Measurements from ENCODE around the gene EFTUD2. TPM values are rescaled to one million over a fixed set of nuclear protein-coding genes. Genes with fewer than 3 reads are reported as not detected.

EFTUD2 gene
- polyA plus RNA-seq, 3 donors: 124 to 134 (median 133) TPM

DNA sequence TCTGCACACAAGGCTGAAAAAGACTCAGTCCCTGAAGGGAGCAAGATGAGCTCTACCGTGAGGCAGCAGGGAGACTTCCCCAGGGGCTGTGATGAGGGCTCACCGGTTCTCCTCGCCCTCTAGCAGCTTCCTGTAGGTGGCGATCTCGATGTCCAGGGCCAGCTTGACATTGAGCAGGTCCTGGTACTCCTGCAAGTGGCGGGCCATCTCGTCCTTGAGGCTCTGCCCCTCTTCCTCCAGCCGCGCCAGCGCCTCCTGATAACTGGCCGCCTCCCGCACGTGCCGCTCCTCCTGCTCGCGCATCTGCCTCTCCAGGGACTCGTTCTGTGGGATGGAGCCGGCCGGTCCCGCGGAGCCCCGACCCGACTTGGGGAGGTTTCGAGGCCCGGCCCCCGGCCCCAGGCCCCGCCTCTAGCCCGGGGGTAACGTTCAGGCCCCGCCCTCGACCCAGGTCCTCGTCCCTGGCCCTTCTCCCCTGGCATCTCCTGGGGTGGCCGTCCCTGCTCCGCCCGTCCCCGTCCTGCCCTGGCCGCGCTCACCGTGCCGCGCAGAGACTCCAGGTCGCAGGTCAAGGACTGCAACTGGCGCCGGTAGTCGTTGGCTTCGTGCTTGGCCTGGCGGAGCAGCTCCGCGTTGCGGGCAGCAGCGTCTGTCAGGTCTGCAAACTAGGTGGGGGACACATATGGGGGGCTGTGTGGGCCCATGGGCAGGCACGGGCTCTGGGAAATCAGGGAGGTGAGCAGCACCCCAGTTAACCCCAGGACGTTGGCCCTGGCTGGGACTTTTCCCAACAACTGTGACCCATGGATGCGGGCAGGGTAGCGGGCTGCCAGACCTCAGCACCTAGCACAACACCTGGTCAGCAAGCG lies 12.1 kb upstream of the EFTUD2 start:
- peak in 1 of 3 donors; percentile 23 for DNase-seq (ENCODE audit: low read depth in 3 of 3, low spot score in 2 of 3)

DNA sequence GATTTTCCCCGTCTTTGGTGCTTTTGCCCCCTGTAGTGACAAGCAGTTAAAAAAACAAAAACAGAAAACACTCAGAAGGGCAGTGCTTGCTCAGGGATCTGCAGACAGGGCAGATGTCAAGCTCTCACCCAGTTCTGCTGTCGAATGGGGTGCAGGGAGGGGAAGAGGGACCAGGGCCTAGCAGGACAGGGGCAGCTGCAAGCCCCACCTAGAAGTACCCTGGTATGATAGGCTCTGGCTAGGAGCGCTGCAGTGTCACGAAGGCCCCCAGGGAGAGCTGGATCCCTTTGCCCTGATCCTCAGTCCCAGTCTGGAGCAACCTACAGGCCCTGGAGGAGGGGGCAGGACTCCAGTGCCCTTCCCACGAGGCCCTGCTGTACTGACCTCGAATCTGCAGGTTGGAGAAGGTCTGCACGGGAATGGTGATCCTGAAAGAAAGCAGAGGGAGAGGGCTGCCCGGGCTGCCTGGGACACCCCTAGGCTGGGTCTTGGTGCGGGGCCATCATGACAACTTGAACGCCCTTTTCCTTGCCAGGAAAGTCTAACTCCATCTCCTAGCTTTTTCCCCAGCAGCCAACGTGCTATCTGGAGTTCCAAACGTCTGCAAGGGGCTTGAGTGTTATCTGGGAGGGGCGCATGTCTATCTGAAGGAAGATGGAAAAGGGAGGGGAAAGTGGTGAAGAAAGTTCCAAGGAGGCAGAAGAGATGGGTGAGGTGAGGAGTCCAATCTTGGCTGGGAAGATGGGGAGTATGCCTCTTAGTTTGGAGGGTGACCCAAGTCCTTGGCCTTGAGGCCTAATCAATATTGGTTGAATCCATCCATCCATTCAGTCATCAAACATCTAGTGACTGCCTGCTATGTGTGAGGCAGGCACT lies 11.2 kb upstream of the EFTUD2 start:
- no peak for DNase-seq (ENCODE audit: low read depth in 3 of 3, low spot score in 2 of 3)

DNA sequence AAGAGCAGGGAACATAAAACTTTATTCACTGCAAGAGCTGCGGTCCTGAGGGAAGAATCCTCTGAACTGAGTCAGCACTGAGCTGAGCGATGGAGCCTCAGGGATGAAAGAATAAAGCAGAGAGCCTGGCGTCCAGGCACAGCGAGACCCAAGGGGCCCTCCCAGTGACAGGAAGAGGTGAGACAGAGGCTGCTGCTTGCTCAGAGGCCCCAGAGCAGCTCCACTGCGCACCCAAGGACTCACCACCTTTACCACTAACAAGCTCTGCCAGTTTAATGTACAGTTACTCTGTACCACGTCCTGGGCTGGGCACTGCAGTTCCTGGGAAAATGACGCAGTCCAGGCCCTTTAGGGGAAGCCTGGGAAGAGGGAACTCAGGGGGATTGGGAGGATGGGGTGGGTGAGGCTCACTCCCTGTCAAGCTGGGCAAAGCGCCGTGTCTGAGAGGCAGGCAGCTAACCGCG lies 10.5 kb upstream of the EFTUD2 start:
- no peak for DNase-seq (ENCODE audit: low read depth in 3 of 3, low spot score in 2 of 3)

DNA sequence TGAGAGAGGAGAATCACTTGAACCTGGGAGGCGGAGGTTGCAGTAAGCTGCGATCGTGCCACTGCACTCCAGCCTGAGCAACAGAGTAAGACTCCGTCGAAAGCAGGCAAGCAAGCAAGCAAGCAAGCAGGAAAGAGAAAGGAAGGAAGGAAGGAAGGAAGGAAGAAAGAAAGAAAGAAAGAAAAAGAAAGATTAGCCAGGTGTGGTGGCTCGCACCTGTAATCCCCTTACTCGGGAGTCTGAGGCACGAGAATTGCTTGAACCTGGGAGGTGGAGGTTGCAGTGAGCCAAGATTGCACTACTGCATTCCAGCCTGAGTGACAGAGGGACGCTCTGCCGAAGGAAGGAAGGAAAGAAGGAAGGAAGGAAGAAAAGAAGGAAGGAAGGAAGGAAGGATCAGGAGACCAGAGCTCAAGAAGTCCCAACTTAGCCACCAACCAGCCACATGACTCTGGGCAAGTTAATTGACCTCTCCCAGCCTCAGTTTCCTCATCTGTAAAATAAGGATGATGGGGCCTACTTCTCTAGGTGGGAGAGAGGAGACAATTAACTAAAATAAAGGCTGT lies 9.6 kb upstream of the EFTUD2 start:
- no peak for DNase-seq (ENCODE audit: low read depth in 3 of 3, low spot score in 2 of 3)

DNA sequence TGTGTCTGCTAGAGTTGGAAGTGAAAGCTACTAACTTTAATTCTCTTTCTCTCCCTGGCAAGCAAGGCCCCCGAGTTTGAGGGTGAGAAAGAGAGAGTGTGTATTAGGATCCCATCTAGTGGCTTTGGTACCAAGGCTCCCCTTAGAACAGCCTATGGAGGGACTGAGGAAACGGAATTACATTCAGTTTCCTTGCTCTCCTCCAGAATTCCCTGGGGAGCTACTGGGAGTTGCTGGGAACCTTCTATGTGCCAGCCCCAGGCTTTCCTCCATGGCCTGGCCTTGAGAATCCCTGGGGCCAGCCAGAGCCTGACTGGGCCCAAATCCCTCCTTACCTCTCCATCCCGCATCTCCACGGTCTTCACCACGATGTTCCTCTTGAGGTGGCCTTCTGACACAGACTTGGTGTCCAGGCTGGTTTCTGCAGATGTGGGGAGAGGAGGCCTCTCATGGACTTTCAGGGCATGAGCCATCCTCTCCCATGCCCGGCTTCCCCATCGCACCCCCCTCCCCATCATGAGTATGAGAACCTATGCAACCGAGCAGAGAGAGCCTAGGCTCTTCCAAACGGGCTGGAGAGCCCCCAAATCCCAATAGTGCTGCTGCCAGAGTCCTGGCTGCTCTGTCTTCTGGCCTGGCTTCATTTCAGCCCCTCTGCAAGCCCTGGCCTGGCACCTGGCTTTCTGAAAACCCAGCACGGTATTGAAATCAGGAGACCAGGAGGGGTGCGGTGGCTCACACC lies 8.7 kb upstream of the EFTUD2 start:
- DNase-seq (ENCODE audit: low read depth in 3 of 3, low spot score in 2 of 3): no peak

DNA sequence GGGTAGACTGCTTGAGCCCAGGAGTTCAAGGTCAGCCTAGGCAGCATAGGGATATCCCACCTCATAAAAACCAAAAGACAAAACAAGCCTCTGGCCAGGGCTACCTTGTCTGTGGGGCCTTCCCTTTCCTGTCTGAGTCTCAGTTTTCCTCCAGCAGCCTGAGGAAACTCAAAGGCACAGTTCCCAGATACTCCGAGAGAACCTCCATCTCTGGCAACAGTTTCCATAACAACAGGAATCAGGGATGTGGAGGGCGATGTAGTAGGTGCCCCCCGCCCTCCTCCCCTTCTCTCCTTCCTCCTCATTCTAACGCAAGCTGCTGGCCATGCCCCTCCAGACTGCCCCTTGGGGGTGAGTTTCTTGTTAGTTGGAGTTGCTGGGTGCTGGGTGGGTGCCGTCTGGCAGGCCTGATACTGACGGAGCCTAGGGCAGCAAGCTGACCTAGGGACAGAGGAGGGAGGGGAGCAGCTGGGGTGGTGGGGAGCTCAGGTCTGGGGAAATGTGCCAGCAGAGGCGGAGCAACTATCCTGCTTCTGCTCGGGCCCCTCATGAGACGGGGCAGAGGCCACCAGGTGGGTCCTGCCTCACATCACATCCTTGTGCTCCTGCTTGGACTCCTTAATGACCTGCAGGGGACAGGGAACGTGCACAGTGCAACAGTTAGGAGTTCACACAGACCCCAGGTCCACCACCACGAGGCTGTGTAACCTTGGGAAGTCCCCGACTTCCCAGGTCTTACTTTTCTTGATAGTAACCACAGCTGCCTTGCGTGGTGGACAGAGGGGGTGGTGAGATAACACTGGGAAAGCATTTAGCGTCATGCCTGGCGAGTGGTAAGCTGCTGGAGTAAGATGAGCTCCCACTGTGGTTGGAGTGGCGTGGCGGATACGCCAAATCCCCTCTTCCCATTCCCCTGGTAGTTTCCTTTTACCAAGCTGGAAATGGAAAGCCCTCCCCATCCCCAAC lies 7.8 kb upstream of the EFTUD2 start:
- no peak for DNase-seq (ENCODE audit: low read depth in 3 of 3, low spot score in 2 of 3)

DNA sequence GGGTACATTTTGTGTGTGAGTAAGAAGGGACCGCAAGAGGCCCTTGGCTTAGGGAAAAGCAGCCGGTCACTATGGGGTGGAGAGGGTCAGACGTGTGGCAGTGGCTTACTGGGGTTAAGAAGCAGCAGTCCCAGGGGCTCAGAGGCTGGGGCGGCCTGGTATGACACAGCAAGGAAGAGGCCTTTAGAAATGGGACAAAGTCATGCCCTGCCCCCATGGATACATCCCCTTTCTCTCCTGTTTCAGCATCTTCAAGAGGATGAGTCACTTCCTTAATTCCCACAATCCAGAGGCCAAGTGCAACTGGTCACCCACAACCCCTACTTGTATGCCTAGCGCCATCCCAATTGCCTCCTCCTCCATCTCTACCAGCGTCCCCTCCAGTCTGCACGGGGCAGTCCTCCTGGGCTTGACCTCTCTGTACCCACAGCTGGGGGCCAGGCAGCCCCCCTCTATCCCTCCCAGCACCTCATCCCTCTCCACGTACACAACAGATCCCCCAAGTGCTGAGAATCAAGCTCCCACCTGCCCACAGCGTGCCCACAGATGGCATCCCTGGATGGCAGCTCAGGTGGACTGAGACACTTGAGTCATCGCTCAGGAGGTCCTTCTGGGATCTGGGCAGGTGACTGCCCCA lies 6.9 kb upstream of the EFTUD2 start:
- no peak for DNase-seq (ENCODE audit: low read depth in 3 of 3, low spot score in 2 of 3)

DNA sequence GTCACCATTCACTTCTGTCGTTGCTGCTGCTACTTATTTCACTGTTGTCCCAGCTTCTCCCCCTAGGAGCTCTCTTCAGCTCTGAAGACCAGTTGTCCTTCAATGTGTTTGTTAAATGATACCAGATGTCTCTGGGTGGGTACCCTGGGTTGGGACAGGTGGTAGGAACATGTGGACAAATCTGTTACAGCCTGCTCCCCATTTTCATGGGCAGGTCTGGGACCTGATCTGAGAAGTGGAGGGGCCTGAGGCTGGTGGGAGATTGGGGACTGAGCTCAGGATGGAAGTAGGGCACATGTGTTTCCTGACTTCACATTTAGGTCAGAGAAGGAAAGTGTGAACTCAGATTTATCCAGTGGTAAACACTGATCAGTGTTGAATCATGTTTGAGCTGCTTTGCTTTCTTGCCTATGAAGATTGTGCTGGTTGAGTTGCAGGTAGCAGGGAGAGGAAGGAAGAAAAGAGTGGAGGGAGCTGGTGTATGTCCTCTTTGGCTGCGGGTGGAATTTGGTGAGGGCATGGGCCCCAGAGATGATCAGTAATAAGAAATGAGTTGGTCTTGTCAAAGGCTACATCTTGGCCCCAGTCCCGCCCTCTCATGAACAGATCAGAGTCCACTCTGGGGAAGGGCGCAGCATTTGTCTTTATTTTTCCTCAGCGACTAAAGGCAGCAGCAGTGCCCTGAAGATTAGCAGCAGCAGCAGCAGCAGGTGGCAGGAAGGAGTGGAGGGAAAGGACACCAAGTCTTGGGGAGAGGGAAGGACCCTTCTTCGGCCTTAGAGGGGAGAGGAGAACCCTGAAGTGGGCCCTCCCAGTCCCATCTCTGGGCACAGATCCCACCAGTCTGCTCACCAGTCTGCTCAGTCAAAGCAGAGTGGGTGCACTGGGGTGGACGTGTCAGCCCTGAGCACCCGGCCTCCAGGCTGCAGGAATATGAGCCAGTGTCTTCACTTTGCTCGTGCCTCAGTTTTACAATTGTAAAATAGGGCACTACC lies 6.1 kb upstream of the EFTUD2 start:
- DNase-seq (ENCODE audit: low read depth in 3 of 3, low spot score in 2 of 3): no peak

DNA sequence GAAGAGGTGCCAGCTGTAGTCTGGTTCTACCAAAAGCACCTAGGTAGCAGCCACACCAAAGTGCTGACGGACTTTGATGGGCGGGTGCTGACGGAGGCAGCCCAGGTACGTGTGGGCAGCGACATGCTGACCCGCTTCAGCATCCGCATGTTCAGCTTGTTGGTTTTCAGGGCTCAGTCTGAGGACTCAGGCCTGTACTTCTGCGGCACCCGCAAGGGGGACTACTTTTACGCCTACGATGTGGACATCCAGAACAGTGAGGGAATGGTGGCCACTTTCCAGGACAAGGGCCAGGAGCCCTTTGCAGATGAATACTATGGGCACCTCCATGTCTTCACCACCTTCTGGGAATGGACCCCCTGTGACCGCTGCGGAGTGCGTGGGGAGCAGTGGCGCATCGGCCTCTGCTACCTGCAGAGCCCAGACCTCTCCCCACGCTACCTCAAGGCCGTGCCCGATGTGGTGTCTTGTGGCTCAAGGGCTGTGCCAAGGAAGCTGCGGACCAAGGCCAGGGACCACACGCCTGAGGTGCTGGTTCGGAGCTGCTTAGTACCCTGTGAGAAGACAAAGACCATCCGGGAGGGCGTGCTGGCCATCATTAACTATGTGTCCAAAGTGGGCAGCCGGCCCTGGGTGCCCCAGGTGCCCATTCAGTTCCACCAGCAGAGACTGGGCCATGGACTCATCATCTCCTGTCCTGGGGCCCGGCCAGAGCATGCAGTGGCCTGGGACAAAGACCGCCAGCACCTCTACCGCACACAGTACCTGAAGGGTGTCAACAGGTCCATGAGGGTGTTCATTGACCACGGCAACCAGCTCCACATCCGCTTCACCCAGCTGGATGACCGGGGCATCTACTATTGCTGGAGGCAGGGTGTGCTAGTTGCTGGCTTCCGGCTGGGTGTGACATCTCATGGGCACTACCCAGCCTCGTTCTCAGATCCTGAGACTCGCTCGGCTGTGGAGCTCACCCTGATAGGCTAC lies 5.0 kb upstream of the EFTUD2 start:
- no peak for DNase-seq (ENCODE audit: low read depth in 3 of 3, low spot score in 2 of 3)

DNA sequence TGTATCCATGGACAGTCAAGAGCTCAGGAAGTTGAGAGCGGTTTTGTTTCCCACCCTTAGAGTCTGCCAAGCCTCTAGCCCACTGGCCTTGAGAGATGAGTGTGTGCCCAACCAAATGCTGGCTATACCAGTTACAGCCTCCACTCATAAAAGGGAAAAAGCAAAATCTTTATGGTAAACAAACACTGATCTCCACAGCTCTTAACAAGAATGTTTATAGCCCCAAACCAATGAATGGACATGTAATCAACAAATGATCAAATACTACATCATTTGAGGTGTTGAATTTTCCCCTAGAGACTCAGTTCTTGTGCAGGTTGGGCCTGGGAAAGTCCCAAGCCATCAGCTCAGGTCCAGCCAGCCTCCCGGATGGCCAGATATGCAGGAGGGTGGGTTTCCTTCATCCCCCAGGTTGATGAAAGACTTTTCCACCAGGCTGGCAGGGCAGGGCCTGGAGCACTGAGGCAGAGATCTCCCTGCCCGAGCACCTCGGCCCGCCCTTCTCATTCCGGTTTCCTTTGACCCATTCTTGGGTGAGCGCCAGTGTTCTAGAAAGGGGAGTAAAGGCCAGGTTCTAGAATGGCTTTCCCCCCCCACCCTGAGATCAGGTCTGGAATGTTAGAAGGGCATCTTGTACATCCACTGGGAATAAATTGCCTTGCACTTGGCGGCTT lies 3.9 kb upstream of the EFTUD2 start:
- no peak for DNase-seq (ENCODE audit: low read depth in 3 of 3, low spot score in 2 of 3)

DNA sequence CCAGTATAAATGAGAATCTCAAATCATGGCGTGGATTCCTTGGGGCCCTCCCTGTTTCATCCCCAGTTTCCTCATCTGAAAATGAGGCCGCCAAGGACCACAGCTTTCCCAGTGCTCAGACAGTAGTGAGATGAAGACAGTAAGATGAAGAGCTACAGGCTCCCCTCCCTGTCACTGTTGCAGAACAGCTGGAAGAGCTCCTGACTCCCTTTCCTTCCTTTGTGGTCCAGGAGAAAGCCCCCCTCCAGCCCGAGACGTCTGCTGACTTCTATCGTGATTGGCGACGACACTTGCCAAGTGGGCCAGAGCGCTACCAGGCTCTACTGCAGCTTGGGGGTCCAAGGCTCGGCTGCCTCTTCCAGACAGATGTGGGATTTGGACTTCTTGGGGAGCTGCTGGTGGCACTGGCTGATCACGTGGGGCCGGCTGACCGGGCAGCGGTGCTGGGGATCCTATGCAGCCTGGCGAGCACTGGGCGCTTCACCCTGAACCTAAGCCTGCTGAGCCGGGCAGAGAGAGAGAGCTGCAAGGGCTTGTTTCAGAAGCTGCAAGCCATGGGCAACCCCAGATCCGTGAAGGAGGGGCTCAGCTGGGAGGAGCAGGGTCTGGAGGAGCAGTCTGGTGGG lies 3.0 kb upstream of the EFTUD2 start:
- DNase-seq (ENCODE audit: low read depth in 3 of 3, low spot score in 2 of 3): no peak

DNA sequence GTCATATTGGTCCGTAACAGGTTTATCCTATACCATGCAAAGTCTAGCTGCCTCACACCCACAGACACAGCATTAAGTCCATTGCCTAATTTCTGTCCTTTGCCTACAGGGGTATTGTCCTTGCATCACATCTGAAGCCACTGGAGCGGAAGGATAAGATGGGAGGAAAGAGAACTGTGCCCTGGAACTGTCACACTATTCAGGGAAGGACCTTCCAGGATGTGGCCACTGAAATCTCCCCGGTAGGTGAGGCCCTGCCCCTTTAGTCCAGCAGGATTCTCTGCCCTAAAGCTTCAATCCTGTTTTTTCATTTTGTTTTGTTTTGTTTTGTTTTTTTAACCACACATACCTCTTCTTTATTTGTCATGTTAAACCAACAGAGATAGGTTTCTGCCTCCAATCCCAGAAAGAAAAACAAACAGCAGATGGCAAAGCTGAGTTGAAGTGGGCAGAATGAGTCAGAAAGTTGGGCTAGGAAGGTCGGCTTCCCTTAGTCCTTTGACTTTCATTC lies 2.2 kb upstream of the EFTUD2 start:
- no peak for DNase-seq (ENCODE audit: low read depth in 3 of 3, low spot score in 2 of 3)

DNA sequence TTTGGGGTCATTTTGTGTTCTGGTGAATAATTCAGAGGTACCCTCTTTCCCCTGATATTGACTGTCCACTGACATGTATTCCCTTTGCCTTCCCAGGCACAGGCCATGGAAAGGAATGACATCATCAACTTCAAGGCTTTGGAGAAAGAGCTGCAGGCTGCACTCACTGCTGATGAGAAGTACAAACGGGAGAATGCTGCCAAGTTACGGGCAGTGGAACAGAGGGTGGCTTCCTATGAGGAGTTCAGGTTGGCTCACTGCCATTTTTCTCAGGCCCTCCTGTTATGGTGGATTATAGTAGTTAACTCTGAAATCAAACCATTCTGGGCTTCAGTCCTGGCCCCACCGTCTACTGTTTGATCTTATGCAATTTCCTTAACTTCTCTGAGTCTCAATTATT lies 1.6 kb upstream of the EFTUD2 start:
- DNase-seq (ENCODE audit: low read depth in 3 of 3, low spot score in 2 of 3): no peak

DNA sequence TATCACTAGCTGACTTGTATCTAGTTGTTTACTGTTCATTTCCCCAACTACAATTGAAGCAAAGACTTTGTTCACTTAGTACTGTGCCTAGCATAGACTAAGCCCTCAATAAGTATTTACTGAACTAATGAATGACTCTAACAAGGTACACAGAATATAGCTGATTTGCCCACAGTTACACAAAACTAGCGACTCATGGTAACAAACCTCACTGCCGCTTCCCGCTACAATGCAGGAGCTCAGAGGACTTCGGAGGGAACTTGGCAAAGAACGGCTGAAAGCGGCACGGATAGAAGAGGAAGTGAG lies 524 bp downstream of the EFTUD2 start:
- DNase-seq (ENCODE audit: low read depth in 3 of 3, low spot score in 2 of 3): no peak

DNA sequence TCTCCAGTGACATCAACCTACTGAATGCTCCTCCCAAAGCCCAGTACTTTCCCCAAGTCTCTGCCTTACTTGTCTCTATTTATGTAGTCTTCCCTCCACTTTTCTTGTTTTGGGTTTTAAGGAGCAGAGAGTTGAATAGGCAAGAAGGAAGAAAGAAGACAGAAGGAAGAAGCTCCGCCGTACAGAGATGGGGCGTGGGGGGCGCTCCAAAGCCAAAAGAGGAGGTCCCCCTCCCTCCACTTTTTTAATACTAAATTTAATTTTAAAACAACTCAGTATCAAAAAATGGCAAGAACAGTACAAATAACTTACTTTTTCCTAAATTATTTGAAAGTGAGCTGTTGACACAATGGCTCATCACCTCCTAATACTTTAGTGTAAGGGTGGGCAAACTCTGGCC lies 4.6 kb downstream of the EFTUD2 start:
- DNase-seq (ENCODE audit: low read depth in 3 of 3, low spot score in 2 of 3): no peak

DNA sequence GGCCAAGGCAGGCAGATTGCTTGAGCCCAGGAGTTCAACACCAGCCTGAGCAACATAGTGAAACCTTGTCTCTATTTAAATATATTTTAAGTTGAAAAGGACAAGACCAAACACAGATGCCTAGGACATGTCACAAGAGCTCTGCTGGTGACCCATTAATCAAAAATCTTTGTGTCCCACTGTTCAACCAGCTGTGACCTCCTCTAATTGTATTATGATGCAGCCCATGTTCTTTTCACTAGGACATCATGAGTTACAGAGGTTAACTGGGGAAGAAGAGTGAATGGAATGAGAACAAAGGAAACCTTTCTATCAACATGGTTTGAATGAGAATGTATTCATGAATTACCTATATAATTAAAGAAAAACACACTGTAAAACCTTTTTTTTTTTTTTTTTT lies 7.0 kb downstream of the EFTUD2 start:
- no peak for DNase-seq (ENCODE audit: low read depth in 3 of 3, low spot score in 2 of 3)
